Fibroblast of villous mesenchyme (primary cell): ENCODE data around the gene PCDHA10. TPM values are rescaled to one million over a fixed set of nuclear protein-coding genes. Genes with fewer than 3 reads are reported as not detected.

Experiments used
- DNase-seq: peaks from one replicate; pipeline ENCODE4 v3.0.0-alpha.2; 2010; ENCODE audit warnings: low read depth
- H3K4me3 ChIP-seq: 2 replicates; pipeline ENCODE4 v1.5.1; 2011; ENCODE audit warnings: low read depth, mild to moderate bottlenecking, low read length
- total RNA-seq: library from RNA; depleted of rRNA; stranded (reverse); fragments of >200 nt; gene quantifications from 2 replicates; pipeline ENCODE4 v1.2.3, GENCODE V29; 2012
- TF ChIP-seq, protein P1 (sequence below): IDR thresholded peaks from 2 replicates; pipeline ENCODE4 v1.5.1; 2012; ENCODE audit warnings: low read depth, mild to moderate bottlenecking, low read length; ENCODE audit not compliant: insufficient read depth

Gene PCDHA10
- total RNA-seq, 1 donor: under 0.01 TPM

GRCh38 chr5:140883927-140884697 is 28.4 kb downstream of the PCDHA10 start:
- TF ChIP-seq, protein P1, sequence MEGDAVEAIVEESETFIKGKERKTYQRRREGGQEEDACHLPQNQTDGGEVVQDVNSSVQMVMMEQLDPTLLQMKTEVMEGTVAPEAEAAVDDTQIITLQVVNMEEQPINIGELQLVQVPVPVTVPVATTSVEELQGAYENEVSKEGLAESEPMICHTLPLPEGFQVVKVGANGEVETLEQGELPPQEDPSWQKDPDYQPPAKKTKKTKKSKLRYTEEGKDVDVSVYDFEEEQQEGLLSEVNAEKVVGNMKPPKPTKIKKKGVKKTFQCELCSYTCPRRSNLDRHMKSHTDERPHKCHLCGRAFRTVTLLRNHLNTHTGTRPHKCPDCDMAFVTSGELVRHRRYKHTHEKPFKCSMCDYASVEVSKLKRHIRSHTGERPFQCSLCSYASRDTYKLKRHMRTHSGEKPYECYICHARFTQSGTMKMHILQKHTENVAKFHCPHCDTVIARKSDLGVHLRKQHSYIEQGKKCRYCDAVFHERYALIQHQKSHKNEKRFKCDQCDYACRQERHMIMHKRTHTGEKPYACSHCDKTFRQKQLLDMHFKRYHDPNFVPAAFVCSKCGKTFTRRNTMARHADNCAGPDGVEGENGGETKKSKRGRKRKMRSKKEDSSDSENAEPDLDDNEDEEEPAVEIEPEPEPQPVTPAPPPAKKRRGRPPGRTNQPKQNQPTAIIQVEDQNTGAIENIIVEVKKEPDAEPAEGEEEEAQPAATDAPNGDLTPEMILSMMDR: no peak
- no peak overlapping the region for H3K4me3 ChIP-seq
- no peak for DNase-seq

DNA sequence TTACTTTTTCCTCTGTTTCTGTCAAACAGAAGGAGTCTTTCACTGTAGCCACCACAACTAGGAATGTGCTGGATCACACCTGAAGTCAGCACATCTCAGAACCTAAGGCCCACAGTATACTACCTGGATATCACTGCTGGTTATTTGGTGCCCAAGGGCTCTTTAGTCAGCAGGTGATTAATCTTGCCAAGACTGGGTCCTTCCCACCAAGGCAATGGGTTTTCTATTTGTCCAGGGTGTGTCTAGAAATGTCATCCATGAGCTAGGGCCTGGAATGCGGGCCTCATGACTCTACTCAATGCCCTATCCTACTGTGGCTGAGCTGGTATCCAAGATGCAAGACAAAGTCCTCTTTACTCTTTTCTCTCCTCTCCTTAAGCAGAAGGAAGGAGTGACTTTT is 60.6 kb downstream of the PCDHA10 start:
- H3K4me3 ChIP-seq: no peak overlapping the region
- TF ChIP-seq, protein P1: no peak
- no peak for DNase-seq

Other genes starting within 250 kb of the PCDHA10 start
- 0.97 and 2.2 TPM in 2 replicates for gene CD14, start 222.7 kb upstream of the PCDHA10 start, total RNA-seq
- 7.7 and 8.6 TPM in 2 replicates for gene TMCO6, start 216.4 kb upstream of the PCDHA10 start, total RNA-seq
- 36.7 and 39.7 TPM in 2 replicates for gene NDUFA2, start 208.3 kb upstream of the PCDHA10 start, total RNA-seq
- gene IK, start 208.1 kb upstream of the PCDHA10 start, total RNA-seq: 65.6 and 71.2 TPM in 2 replicates
- gene WDR55, start 191.0 kb upstream of the PCDHA10 start, total RNA-seq: 30.9 and 41.5 TPM in 2 replicates
- gene DND1, start 182.3 kb upstream of the PCDHA10 start, total RNA-seq: 0.32 TPM in 1 of 2 replicates, not detected in the other
- 52.2 and 56.4 TPM in 2 replicates for gene HARS1, start 164.5 kb upstream of the PCDHA10 start, total RNA-seq
- gene HARS2, start 164.4 kb upstream of the PCDHA10 start, total RNA-seq: 29.6 and 32.0 TPM in 2 replicates
- gene ZMAT2, start 155.4 kb upstream of the PCDHA10 start, total RNA-seq: 35.1 and 47.1 TPM in 2 replicates
- gene PCDHA1, start 69.8 kb upstream of the PCDHA10 start, total RNA-seq: under 0.01 TPM in 1 of 2 replicates, not detected in the other
- under 0.01 TPM in 2 replicates for gene PCDHA2, start 61.0 kb upstream of the PCDHA10 start, total RNA-seq
- gene PCDHA3, start 54.8 kb upstream of the PCDHA10 start, total RNA-seq: under 0.01 and 0.32 TPM in 2 replicates
- 0.32 and 0.43 TPM in 2 replicates for gene PCDHA4, start 48.8 kb upstream of the PCDHA10 start, total RNA-seq
- under 0.01 TPM in 2 replicates for gene PCDHA5, start 34.3 kb upstream of the PCDHA10 start, total RNA-seq
- under 0.01 and 0.43 TPM in 2 replicates for gene PCDHA6, start 27.9 kb upstream of the PCDHA10 start, total RNA-seq
- 0.32 and 0.86 TPM in 2 replicates for gene PCDHA7, start 21.6 kb upstream of the PCDHA10 start, total RNA-seq
- gene PCDHA8, start 14.7 kb upstream of the PCDHA10 start, total RNA-seq: under 0.01 TPM in 2 replicates
- gene PCDHA9, start 7.5 kb upstream of the PCDHA10 start, total RNA-seq: under 0.01 TPM in 2 replicates
- under 0.01 TPM in 2 replicates for gene PCDHA11, start 13.1 kb downstream of the PCDHA10 start, total RNA-seq
- under 0.01 TPM in 2 replicates for gene PCDHA12, start 19.4 kb downstream of the PCDHA10 start, total RNA-seq
- under 0.01 TPM in 2 replicates for gene PCDHA13, start 26.2 kb downstream of the PCDHA10 start, total RNA-seq
- gene PCDHAC1, start 70.4 kb downstream of the PCDHA10 start, total RNA-seq: under 0.01 TPM in 2 replicates
- under 0.01 TPM in 2 replicates for gene PCDHAC2, start 110.6 kb downstream of the PCDHA10 start, total RNA-seq
- not detected in 2 replicates for gene PCDHB1, start 195.5 kb downstream of the PCDHA10 start, total RNA-seq
- gene PCDHB2, start 238.7 kb downstream of the PCDHA10 start, total RNA-seq: under 0.01 and 0.32 TPM in 2 replicates
- gene PCDHB3, start 244.6 kb downstream of the PCDHA10 start, total RNA-seq: 0.32 and 0.43 TPM in 2 replicates